H9 (cell line): ENCODE data around the gene CFL1. TPM values are rescaled to one million over a fixed set of nuclear protein-coding genes. Genes with fewer than 3 reads are reported as not detected.

Source experiments
- DNase-seq: peaks from one replicate; pipeline ENCODE4 v3.0.0-alpha.2; 2017
- H2AFZ ChIP-seq: one replicate; pipeline ENCODE4 v1.6.1; 2013; ENCODE audit warnings: mild to moderate bottlenecking, low read length, control low read depth, moderate library complexity
- H2AK5ac ChIP-seq: 2 replicates; pipeline ENCODE4 v1.6.1; 2013; ENCODE audit warnings: low read length, control low read depth, mixed read lengths; ENCODE audit not compliant: insufficient read length
- H2BK120ac ChIP-seq: one replicate; pipeline ENCODE4 v1.6.1; 2013; ENCODE audit warnings: low read depth, mild to moderate bottlenecking, low read length, control low read depth, inconsistent platforms; ENCODE audit not compliant: poor library complexity, severe bottlenecking
- H2BK12ac ChIP-seq: 2 replicates; pipeline ENCODE4 v1.6.1; 2013; ENCODE audit warnings: low read length, control low read depth, mixed read lengths, low read depth; ENCODE audit not compliant: insufficient read length
- H2BK15ac ChIP-seq: 2 replicates; pipeline ENCODE4 v1.6.1; 2013; ENCODE audit warnings: low read depth, low read length, control low read depth
- H2BK20ac ChIP-seq: one replicate; pipeline ENCODE4 v1.6.1; 2013; ENCODE audit warnings: low read depth, mild to moderate bottlenecking, low read length, control low read depth, inconsistent platforms; ENCODE audit not compliant: poor library complexity, severe bottlenecking
- H2BK5ac ChIP-seq: 2 replicates; pipeline ENCODE4 v1.6.1; 2013; ENCODE audit warnings: low read length, control low read depth, mixed read lengths; ENCODE audit not compliant: insufficient read length
- H3K14ac ChIP-seq: 2 replicates; pipeline ENCODE4 v1.6.1; 2013; ENCODE audit warnings: low read length, control low read depth; ENCODE audit not compliant: insufficient read depth
- H3K18ac ChIP-seq: 2 replicates; pipeline ENCODE4 v1.6.1; 2013; ENCODE audit warnings: low read depth, mild to moderate bottlenecking, mixed read lengths, low read length, control low read depth; ENCODE audit not compliant: insufficient read length
- H3K23ac ChIP-seq: 2 replicates; pipeline ENCODE4 v1.6.1; 2013; ENCODE audit warnings: low read length, control low read depth, mixed read lengths, low read depth; ENCODE audit not compliant: insufficient read length
- H3K23me2 ChIP-seq: 2 replicates; pipeline ENCODE4 v1.6.1; 2013; ENCODE audit warnings: low read depth, mild to moderate bottlenecking, mixed read lengths, low read length, control low read depth; ENCODE audit not compliant: insufficient read length, poor library complexity, severe bottlenecking
- H3K27ac ChIP-seq: 2 replicates; pipeline ENCODE4 v1.5.1; 2013; ENCODE audit warnings: low read length, control low read depth, mixed read lengths, low read depth; ENCODE audit not compliant: insufficient read length
- H3K27me3 ChIP-seq: 2 replicates; pipeline ENCODE4 v1.6.1; 2013; ENCODE audit warnings: low read length, control low read depth, inconsistent platforms; ENCODE audit not compliant: insufficient read depth
- H3K4ac ChIP-seq: 2 replicates; pipeline ENCODE4 v1.6.1; 2013; ENCODE audit warnings: low read depth, mild to moderate bottlenecking, control low read depth, inconsistent platforms, low read length, moderate library complexity
- H3K4me1 ChIP-seq: 2 replicates; pipeline ENCODE4 v1.6.1; 2013; ENCODE audit warnings: low read length, control low read depth, inconsistent platforms; ENCODE audit not compliant: insufficient read depth
- H3K4me2 ChIP-seq: 2 replicates; pipeline ENCODE4 v1.6.1; 2013; ENCODE audit warnings: low read length, control low read depth, mixed read lengths; ENCODE audit not compliant: insufficient read length, insufficient read depth
- H3K56ac ChIP-seq: 2 replicates; pipeline ENCODE4 v1.6.1; 2013; ENCODE audit warnings: low read depth, mild to moderate bottlenecking, mixed read lengths, low read length, control low read depth; ENCODE audit not compliant: insufficient read length
- H3K79me1 ChIP-seq: 2 replicates; pipeline ENCODE4 v1.6.1; 2013; ENCODE audit warnings: low read depth, mild to moderate bottlenecking, moderate library complexity, low read length, control low read depth, inconsistent platforms; ENCODE audit not compliant: insufficient read depth, poor library complexity, severe bottlenecking
- H3K79me2 ChIP-seq: 2 replicates; pipeline ENCODE4 v1.6.1; 2013; ENCODE audit warnings: low read length, control low read depth, inconsistent platforms; ENCODE audit not compliant: insufficient read depth
- H3K9ac ChIP-seq: 2 replicates; pipeline ENCODE4 v1.6.1; 2013; ENCODE audit warnings: low read length, control low read depth, mixed read lengths; ENCODE audit not compliant: insufficient read length; ENCODE audit errors: extremely low read depth
- H3K9me3 ChIP-seq: one replicate; pipeline ENCODE4 v1.6.1; 2013; ENCODE audit warnings: low read depth, low read length, inconsistent platforms; ENCODE audit not compliant: control insufficient read depth
- H3T11ph ChIP-seq: one replicate; pipeline ENCODE4 v1.6.1; 2013; ENCODE audit warnings: mild to moderate bottlenecking, low read length, control low read depth, inconsistent platforms
- H4K20me1 ChIP-seq: one replicate; pipeline ENCODE4 v1.6.1; 2013; ENCODE audit not compliant: control insufficient read depth, insufficient read length, insufficient read depth
- H4K5ac ChIP-seq: 2 replicates; pipeline ENCODE4 v1.6.1; 2013; ENCODE audit warnings: low read depth, mild to moderate bottlenecking, mixed read lengths, low read length, control low read depth; ENCODE audit not compliant: insufficient read length
- H4K8ac ChIP-seq: replicated peaks from 2 replicates; pipeline ENCODE4 v1.6.1; 2013; ENCODE audit warnings: low read length, control low read depth, mixed read lengths, low read depth; ENCODE audit not compliant: insufficient read length
- H4K91ac ChIP-seq: 2 replicates; pipeline ENCODE4 v1.6.1; 2013; ENCODE audit warnings: low read depth, mild to moderate bottlenecking, moderate library complexity, mixed read lengths, low read length, control low read depth; ENCODE audit not compliant: insufficient read length
- H3K27ac Mint-ChIP-seq, 3 experiments: 2 replicates in 2 of 3; 3 replicates in 1 of 3; pipeline ENCODE4 v1.8.0; 2020 to 2021; ENCODE audit warnings: mixed read lengths in 3 of 3, mild to moderate bottlenecking in 1 of 3, moderate library complexity in 1 of 3
- H3K27me3 Mint-ChIP-seq: 2 replicates; pipeline ENCODE4 v1.8.0; 2021; ENCODE audit warnings: low read depth, mild to moderate bottlenecking, moderate library complexity, mixed read lengths
- H3K36me3 Mint-ChIP-seq, 3 experiments: 2 replicates in 2 of 3; 3 replicates in 1 of 3; pipeline ENCODE4 v1.8.0; 2020 to 2021; ENCODE audit warnings: low read depth in 3 of 3, mixed read lengths in 3 of 3; ENCODE audit not compliant: insufficient read depth in 1 of 3
- H3K4me1 Mint-ChIP-seq, 2 experiments: 2 replicates each; pipeline ENCODE4 v1.8.0; 2020; ENCODE audit warnings: mixed read lengths in 2 of 2
- H3K4me3 Mint-ChIP-seq, 2 experiments: 2 replicates in 1 of 2; 3 replicates in 1 of 2; pipeline ENCODE4 v1.8.0; 2020 to 2021; ENCODE audit warnings: mild to moderate bottlenecking in 2 of 2, mixed read lengths in 2 of 2, moderate library complexity in 1 of 2
- H3K9me3 Mint-ChIP-seq, 2 experiments: 2 replicates in 1 of 2; 3 replicates in 1 of 2; pipeline ENCODE4 v1.8.0; 2020; ENCODE audit warnings: mild to moderate bottlenecking in 2 of 2, mixed read lengths in 2 of 2, moderate library complexity in 1 of 2
- CTCF ChIP-seq: fragments of 200-600 bp; sonication (generic); conservative IDR thresholded peaks from 3 replicates; pipeline ENCODE4 v1.8.0; 2021; ENCODE audit warnings: antibody characterized with exemption, mild to moderate bottlenecking
- WGBS: extraction: QIAGEN DNeasy Blood & Tissue Kit; methylation state at CpG from one replicate; pipeline ENCODE4 v1.1.7; 2013; ENCODE audit warnings: missing lambda C conversion rate, low lambda C conversion rate, mixed read lengths; ENCODE audit not compliant: insufficient read length; ENCODE audit errors: extremely low coverage; 5-methylcytosine and 5-hydroxymethylcytosine counted together
- total RNA-seq: library from RNA; stranded (reverse); gene quantifications from 2 replicates; pipeline ENCODE4 v1.2.1, GENCODE V29; 2021

Gene CFL1
- total RNA-seq, 1 experiment from 2014 or later, result 1,107 TPM

GRCh38 chr11:65861533-65862183 is 3.7 kb upstream of the CFL1 start:
- no peak for TF ChIP-seq CTCF
- Mint-ChIP-seq H3K4me1 (peaks cover 20% of the 10 kb centered on the region in 2 experiments), H3K27ac (no peak overlapping the region), H3K9me3 (peaks cover 0 to 3% of the 10 kb centered on the region in 2 experiments; a peak in 1 of 5 replicates), H3K27me3 (no peaks in the 10 kb centered on the region), H3K4me3 (peak overlapping the region; percentile 78 to 93), H3K36me3 (peaks cover 26 to 41% (median 40%) of the 10 kb centered on the region in 3 experiments)
- Histone ChIP-seq H2AK5ac (no peak overlapping the region), H2BK20ac (no peak overlapping the region), H4K20me1 (peaks cover 2% of the 10 kb centered on the region), H3K9me3 (no peaks in the 10 kb centered on the region), H3K56ac (no peak overlapping the region), H3K79me2 (peaks cover 3% of the 10 kb centered on the region; the same call in 1 of the 2 replicates), H3K79me1 (no peaks in the 10 kb centered on the region), H3K4me1 (no peaks in the 10 kb centered on the region), H3K23ac (no peak overlapping the region), H2BK5ac (no peak overlapping the region), H3K27me3 (no peaks in the 10 kb centered on the region), H4K91ac (no peak overlapping the region), H3T11ph (no peak overlapping the region), H3K18ac (no peak overlapping the region), H3K27ac (no peak overlapping the region), H3K9ac (peak overlapping the region; percentile 85), H2BK120ac (no peak overlapping the region), H3K4me2 (peak overlapping the region; percentile 92), H4K5ac (no peak overlapping the region), H4K8ac (no peak overlapping the region), H2BK12ac (no peak overlapping the region), H3K14ac (no peak overlapping the region), H3K23me2 (peaks cover 22% of the 10 kb centered on the region), H2AFZ (no peak overlapping the region), H3K4ac (no peak overlapping the region), H2BK15ac (no peak overlapping the region)
- DNase-seq, result peak; percentile 23
- no CpG with 5 or more reads among the region's 13 CpGs for WGBS
